Left colon (tissue), 2 donors: ENCODE data around the gene RAP1GAP2. TPM values are rescaled to one million over a fixed set of nuclear protein-coding genes. Genes with fewer than 3 reads are reported as not detected.
A peak's percentile ranks its signal among the peaks of the same experiment; 100 is the strongest.

Source experiments
- ATAC-seq: fragments of 200-7000 bp; cut with Tn5 transposase; one replicate; pipeline ENCODE4 v1.9.1; 2020; ENCODE audit warnings: mild to moderate bottlenecking, moderate library complexity
- DNase-seq, 2 donors: peaks; one replicate each; pipeline ENCODE4 v3.0.0-alpha.2; 2020
- intact Hi-C, 2 donors: fragments of 100-400 bp; cut with DNase I in 1 of 2; cut with micrococcal nuclease in 1 of 2; formaldehyde crosslinking; loops; one replicate each; pipeline versions ENCODE4 v1.11.2 to v1.14.0; 2022; cut with DNase I, micrococcal nuclease
- total RNA-seq, 2 donors: library from RNA; stranded (reverse); fragmentation: NEBNext Ultra II Directional; extraction: Animal tissue kit (Norgen Biotek cat#: 25700); gene quantifications; one replicate each; pipeline ENCODE4 v1.2.1, GENCODE V29; 2021
- donor health status: DM: no; HTN: no; CAD: no.
- donor health status: DM: yes; HTN: yes; CAD: no.

RAP1GAP2 gene
- total RNA-seq, 2 donors from 2014 or later = 40.8 to 55.2 TPM

DNA sequence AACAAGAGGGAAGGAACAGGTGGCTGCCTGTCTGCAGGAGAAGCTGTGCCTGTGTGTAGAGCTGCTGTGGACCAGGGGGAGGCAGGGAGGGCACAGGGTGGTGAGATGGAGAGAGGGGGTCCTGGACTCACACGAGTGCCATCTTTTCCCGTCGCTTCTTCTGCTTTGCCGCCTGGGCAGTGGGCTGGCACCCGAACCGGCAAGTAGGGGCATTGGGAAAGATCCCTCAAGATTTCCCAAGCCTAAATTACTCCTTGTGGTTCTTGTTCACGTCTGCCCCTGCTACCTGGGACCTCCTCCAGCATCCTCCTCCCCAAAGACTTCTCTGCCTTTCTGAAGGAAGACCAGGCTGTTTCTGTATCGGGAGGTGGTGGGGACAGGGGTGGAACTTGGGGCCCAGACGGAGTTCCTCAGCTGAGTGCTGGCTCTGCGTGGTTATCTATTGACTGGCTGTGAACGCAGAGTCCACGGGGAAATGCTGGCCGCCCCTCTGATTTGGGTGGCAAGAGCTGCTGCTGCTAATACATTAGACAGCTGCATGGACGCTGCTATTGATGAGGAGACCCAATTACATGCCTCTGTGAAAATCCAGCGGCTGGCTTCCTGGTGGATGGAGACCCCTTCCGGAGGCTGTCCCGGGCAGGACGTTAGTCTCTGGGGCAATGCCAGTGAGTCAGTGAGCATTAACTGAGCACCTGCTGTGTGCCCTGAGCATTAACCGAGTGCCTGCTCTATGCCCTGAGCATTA lies 152.7 kb downstream of the RAP1GAP2 start:
- DNase-seq (no peak), ATAC-seq (no peak)
- intact Hi-C loops = no loop called here

- ATAC-seq (peak; percentile 97), DNase-seq (peak; percentile 60 to 72)
- intact Hi-C loops = no loop called here
Observed at GRCh38 chr17:2949469-2950044, 153.3 kb downstream of the RAP1GAP2 start.

- ATAC-seq (no peak), DNase-seq (no peak)
- intact Hi-C loops = no loop called here
Observed at GRCh38 chr17:2950846-2951245, 154.6 kb downstream of the RAP1GAP2 start.

DNA sequence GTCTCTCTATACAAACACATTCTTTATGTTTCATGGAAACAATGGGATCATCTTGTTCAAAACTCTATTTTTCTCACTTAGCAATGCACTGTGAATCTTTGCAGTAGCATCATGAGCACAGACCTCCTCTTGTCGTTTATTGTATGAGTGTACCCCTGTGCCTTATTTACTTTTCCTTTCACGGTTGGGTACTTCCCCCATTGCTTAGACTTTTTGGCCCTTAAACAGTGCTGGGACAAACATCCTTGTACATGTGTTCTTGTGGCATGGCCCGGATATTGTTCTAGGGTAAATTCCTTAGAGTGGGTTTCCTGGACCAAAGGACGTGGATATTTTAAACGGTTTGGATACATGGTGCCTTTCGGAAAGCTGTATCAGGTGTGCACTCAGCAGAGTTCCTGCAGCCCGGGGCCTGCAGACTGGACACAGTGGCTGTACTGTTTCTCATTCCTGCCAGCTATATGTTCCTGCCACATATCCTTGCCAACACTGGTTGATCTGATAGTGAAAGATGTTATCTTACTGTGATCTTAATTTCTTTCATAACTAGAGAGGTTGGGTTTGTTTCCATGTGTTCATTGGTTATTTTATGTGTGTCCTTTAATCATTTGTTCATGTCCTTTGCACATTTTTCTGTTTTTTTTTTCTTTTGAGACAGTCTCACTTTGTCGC lies 156.1 kb downstream of the RAP1GAP2 start:
- no peak for ATAC-seq
- intact Hi-C loops = no loop called here
- DNase-seq = no peak

DNA sequence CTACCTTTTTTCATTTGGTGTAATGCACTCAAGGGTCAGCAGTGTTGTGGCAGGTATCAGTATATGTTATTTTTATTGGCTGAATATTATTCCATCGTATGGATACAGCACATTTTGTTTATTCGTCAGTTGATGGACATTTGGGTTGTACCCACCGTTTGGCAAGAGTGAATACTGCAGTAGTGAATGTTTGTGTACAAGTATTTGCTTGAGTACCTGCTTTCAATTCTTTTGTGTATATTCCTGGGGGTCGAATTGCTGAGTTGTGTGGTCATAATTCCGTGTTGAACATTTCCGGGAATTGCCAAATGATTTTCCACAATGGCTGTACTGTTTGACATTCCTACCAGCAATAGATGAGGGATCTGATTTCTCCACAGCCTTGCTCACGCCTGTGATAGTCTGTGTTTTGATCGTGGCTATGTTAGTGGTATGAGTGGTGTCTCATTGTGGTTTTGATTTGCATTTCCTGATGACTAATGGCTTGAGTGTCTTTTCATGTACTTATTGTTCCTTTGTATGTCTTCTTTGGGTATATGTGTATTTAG lies 158.7 kb downstream of the RAP1GAP2 start:
- intact Hi-C loops = no loop called here
- ATAC-seq = no peak
- no peak for DNase-seq

DNA sequence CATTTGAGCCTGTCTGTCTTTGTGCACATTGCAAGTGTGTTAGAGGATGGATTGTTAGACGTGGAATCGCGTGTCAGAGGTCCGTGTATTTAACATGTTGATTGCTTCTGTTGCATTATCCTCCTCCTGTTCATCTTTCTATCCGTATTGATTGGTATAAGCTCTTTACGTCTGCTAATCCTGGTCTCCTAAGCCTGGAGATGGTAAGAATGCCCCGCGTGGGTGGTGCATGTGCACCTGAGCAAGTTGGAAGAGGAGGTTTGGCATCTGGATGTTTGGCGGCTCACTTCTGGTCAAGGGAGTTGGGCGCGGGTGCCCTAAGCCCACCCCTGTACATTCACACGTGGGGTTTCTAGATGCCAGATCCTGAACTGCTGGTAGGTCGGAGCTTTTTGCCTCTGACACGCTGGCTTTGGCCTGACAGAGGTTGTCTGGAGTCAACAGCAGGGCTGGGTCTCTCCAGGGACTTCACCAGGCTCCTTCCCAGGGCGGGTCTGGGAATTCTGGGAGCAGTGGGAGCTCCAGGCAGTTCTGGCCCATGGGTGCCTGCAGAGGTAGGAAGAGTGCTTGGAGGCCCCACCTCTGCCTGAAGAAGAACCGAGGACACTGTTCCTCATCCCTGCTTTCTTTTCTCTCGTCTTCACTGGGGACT lies 159.8 kb downstream of the RAP1GAP2 start:
- DNase-seq = no peak
- intact Hi-C loops = no loop called here
- ATAC-seq = no peak

DNA sequence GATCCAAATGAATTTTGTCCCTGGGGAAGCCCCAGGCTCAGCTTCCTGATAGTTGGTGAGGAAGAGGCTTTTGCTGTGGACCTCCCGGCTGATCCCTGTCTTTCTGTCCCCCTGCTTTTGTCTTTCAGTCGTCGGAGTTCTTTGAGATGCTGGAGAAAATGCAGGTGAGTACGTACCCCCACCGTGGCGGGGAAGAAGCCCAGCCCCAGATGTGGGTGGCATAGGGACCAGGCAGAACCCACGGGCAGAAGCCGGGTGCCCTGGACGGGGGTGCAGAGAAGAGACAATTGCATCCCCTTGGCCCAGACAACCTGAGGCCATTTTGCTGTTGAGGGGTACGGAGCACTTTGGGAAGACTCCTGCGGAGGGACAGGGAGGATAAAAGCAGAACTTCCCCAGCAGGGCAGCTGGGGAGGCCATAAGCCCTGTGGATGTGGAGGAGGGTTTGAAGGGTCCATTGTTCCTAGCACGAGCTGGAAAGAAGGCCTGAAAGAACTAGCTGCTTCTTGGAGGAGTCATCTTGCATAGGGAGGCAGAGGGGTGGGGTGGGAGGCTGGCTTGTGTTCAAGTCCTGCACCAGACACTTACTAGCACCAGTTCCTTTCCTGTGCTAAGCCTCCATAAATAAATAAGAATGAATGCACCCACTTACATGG lies 161.5 kb downstream of the RAP1GAP2 start:
- DNase-seq = no peak
- no peak for ATAC-seq
- intact Hi-C loops = no loop called here

- ATAC-seq = no peak
- DNase-seq = no peak
- intact Hi-C loops = no loop called here
Observed at GRCh38 chr17:2958706-2959222, 162.5 kb downstream of the RAP1GAP2 start.

DNA sequence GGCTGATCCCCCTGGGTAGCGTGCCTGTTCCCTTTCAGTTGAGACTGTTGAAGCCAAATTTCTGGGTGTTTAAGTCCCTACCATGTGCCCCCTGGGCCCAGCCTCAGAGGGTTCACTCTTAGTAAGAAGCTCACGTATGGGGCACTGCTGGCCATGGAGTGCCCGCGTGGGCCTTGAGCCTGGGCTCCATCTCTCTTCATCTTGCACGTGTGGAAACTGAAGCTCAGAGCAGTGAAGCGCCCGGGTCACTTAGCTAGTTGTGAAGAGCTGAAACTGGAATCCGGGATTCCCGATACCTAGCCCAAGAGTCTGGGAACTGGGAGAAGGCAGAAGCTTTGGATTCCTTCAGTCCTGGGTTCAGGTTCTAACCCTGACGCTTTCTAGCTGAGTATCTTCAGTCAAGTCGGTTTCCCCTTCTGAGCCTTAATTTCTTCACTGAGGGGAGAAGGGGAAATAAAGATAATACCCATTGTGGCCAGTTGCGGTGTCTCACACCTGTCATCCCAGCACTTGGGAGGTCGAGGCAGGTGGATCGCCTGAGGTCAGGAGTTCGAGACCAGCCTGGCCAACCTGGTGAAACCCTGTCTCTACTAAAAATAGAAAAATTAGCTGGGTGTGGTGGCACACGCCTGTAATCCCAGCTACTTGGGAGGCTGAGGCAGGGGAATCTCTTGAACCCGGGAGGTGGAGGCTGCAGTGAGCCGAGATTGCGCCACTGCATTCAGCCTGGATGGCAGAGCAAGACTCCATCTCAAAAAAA lies 163.3 kb downstream of the RAP1GAP2 start:
- DNase-seq (no peak), ATAC-seq (peak; percentile 2)
- intact Hi-C loops = no loop called here

GRCh38 chr17:2961446-2961845 lies 165.2 kb downstream of the RAP1GAP2 start:
- DNase-seq (no peak), ATAC-seq (no peak)
- intact Hi-C loops = no loop called here

GRCh38 chr17:2962236-2962635 lies 166.0 kb downstream of the RAP1GAP2 start:
- intact Hi-C loops = no loop called here
- ATAC-seq = no peak
- DNase-seq = no peak

- DNase-seq = no peak
- ATAC-seq = no peak
- intact Hi-C loops = no loop called here
Observed at GRCh38 chr17:2962729-2963128, 166.5 kb downstream of the RAP1GAP2 start.

GRCh38 chr17:2963332-2964027 lies 167.2 kb downstream of the RAP1GAP2 start:
- intact Hi-C loops = no loop called here
- no peak for DNase-seq
- no peak for ATAC-seq

GRCh38 chr17:2964028-2964356 lies 167.8 kb downstream of the RAP1GAP2 start:
- DNase-seq = no peak

DNA sequence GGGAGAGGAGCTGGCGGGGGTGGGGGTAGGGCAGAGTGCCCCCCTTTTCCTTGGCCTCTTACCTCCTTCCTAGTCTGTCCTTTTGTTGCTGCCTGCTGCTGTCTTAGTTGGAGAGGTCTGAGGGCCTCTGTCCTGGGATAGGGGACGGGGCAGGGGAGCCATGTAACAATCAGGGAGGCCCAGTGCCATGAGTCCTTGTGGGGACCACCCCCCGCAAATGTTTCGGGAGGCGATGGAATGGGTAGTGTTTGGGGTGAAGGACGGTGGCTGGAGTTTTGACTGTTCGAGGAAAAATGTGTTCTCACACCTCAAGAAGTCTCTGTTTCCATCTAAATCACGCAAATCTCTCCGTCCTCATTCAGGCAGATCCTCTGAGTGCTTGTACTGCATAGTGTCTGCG lies 168.1 kb downstream of the RAP1GAP2 start:
- ATAC-seq (no peak), DNase-seq (no peak)
- intact Hi-C loops = no loop called here

More at GRCh38 chr17:2964028-2964356, 167.8 kb downstream of the RAP1GAP2 start:
- ATAC-seq = no peak
- intact Hi-C loops = no loop called here

DNA sequence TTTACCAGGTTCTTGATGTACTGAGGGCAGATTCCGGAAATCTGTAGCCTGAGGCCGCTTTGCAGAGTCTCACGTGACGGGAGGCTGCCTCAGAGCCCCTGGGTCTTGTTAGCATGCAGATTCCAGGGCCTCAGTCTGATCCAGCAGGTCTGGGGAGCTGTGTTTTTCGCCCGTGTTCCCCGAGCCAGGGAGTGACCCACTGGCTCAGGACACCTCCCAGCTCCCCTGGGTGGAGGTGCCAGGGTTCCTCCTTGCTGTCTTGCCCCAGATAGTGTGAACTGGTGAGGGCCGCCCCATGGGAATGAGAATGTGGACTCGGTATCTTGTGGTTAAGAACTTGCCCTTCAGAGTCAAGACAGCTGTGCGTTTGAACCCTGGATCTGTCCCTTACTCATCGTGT lies 168.6 kb downstream of the RAP1GAP2 start:
- no peak for ATAC-seq
- intact Hi-C loops = no loop called here
- no peak for DNase-seq
